ENCODE measurements around the gene FAM114A1.

The FAM114A1 gene

GRCh38 chr4:38834570-38834969 is 33.0 kb upstream of the FAM114A1 start:
- H3K9me3 ChIP-seq (ENCODE audit: control insufficient read depth, low read depth, low read length), result peaks cover 3% of the 10 kb centered on the region
- no peaks in the 10 kb centered on the region for H3K27me3 ChIP-seq (ENCODE audit: control insufficient read depth, insufficient read depth, low read length)
- no peak overlapping the region for H3K4me3 ChIP-seq (ENCODE audit: low read length)
- H3K9ac ChIP-seq (ENCODE audit: low read length), result no peak overlapping the region
- no peaks in the 10 kb centered on the region for H3K36me3 ChIP-seq (ENCODE audit: control insufficient read depth, low read depth, low read length)
- H3K4me1 ChIP-seq (ENCODE audit: control insufficient read depth, low read depth, low read length), result no peaks in the 10 kb centered on the region
- H3K27ac ChIP-seq (ENCODE audit: low read length), result no peak overlapping the region

DNA sequence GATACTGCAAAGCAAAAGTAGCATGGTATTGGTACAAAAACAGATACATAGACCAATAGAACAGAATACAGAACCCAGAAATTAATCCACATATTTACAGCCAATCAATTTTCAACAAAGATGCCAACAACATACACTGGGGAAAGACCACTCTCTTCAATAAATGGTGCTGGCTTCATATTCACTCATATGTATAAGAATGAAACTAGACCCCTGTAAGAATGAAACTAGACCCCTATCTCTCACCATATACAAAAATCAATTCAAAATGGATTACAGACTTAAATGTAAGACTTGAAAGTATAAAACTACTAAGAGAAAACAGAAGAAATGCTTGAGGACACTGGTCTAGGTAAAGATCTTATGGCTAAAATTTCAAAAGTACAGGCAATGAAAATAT is 30.3 kb upstream of the FAM114A1 start:
- no peak overlapping the region for H3K27ac ChIP-seq (ENCODE audit: low read length)
- no peak overlapping the region for H3K9ac ChIP-seq (ENCODE audit: low read length)
- peaks cover 3% of the 10 kb centered on the region for H3K9me3 ChIP-seq (ENCODE audit: control insufficient read depth, low read depth, low read length)
- no peaks in the 10 kb centered on the region for H3K4me1 ChIP-seq (ENCODE audit: control insufficient read depth, low read depth, low read length)
- no peak overlapping the region for H3K4me3 ChIP-seq (ENCODE audit: low read length)
- no peaks in the 10 kb centered on the region for H3K27me3 ChIP-seq (ENCODE audit: control insufficient read depth, insufficient read depth, low read length)
- H3K36me3 ChIP-seq (ENCODE audit: control insufficient read depth, low read depth, low read length), result no peaks in the 10 kb centered on the region

- H3K4me1 ChIP-seq (ENCODE audit: control insufficient read depth, low read depth, low read length), result no peaks in the 10 kb centered on the region
- no peak overlapping the region for H3K27ac ChIP-seq (ENCODE audit: low read length)
- no peaks in the 10 kb centered on the region for H3K27me3 ChIP-seq (ENCODE audit: control insufficient read depth, insufficient read depth, low read length)
- peaks cover 3% of the 10 kb centered on the region for H3K9me3 ChIP-seq (ENCODE audit: control insufficient read depth, low read depth, low read length)
- H3K4me3 ChIP-seq (ENCODE audit: low read length), result no peak overlapping the region
- H3K9ac ChIP-seq (ENCODE audit: low read length), result no peak overlapping the region
- no peaks in the 10 kb centered on the region for H3K36me3 ChIP-seq (ENCODE audit: control insufficient read depth, low read depth, low read length)
Observed at GRCh38 chr4:38837849-38838248, 29.8 kb upstream of the FAM114A1 start.

- peaks cover 2% of the 10 kb centered on the region for H3K9me3 ChIP-seq (ENCODE audit: control insufficient read depth, low read depth, low read length)
- no peak overlapping the region for H3K27ac ChIP-seq (ENCODE audit: low read length)
- H3K9ac ChIP-seq (ENCODE audit: low read length), result no peak overlapping the region
- no peaks in the 10 kb centered on the region for H3K27me3 ChIP-seq (ENCODE audit: control insufficient read depth, insufficient read depth, low read length)
- H3K36me3 ChIP-seq (ENCODE audit: control insufficient read depth, low read depth, low read length), result no peaks in the 10 kb centered on the region
- no peaks in the 10 kb centered on the region for H3K4me1 ChIP-seq (ENCODE audit: control insufficient read depth, low read depth, low read length)
- no peak overlapping the region for H3K4me3 ChIP-seq (ENCODE audit: low read length)
Observed at GRCh38 chr4:38842994-38843393, 24.6 kb upstream of the FAM114A1 start.

DNA sequence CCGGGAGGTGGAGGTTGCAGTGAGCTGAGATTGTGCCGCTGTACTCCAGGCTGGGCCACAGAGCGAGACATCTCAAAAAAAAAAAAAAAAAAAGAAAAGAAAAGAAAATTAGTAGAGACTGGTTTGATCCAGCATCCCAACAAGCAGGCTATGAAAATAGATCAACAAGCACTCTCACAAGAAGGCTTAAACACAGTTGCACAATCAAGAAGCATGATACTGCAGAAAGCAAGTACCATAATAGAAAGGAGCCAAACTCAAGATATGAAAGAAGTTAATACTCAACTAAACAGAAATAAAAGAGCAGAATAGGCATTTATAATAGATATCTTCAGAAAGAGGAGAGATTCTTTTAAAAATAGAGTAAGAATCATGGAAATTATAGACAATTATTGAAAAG is 21.6 kb upstream of the FAM114A1 start:
- H3K4me1 ChIP-seq (ENCODE audit: control insufficient read depth, low read depth, low read length), result no peaks in the 10 kb centered on the region
- no peak overlapping the region for H3K9ac ChIP-seq (ENCODE audit: low read length)
- H3K36me3 ChIP-seq (ENCODE audit: control insufficient read depth, low read depth, low read length), result no peaks in the 10 kb centered on the region
- H3K9me3 ChIP-seq (ENCODE audit: control insufficient read depth, low read depth, low read length), result peaks cover 2% of the 10 kb centered on the region
- H3K27ac ChIP-seq (ENCODE audit: low read length), result no peak overlapping the region
- H3K4me3 ChIP-seq (ENCODE audit: low read length), result no peak overlapping the region
- no peaks in the 10 kb centered on the region for H3K27me3 ChIP-seq (ENCODE audit: control insufficient read depth, insufficient read depth, low read length)

- Histone ChIP-seq H3K36me3 (ENCODE audit: control insufficient read depth, low read depth, low read length) (no peaks in the 10 kb centered on the region), H3K27me3 (ENCODE audit: control insufficient read depth, insufficient read depth, low read length) (no peaks in the 10 kb centered on the region), H3K4me1 (ENCODE audit: control insufficient read depth, low read depth, low read length) (peaks cover 11% of the 10 kb centered on the region), H3K4me3 (ENCODE audit: low read length) (no peak overlapping the region), H3K9ac (ENCODE audit: low read length) (no peak overlapping the region), H3K27ac (ENCODE audit: low read length) (no peak overlapping the region), H3K9me3 (ENCODE audit: control insufficient read depth, low read depth, low read length) (no peaks in the 10 kb centered on the region)
Observed at GRCh38 chr4:38855466-38855865, 12.1 kb upstream of the FAM114A1 start.

DNA sequence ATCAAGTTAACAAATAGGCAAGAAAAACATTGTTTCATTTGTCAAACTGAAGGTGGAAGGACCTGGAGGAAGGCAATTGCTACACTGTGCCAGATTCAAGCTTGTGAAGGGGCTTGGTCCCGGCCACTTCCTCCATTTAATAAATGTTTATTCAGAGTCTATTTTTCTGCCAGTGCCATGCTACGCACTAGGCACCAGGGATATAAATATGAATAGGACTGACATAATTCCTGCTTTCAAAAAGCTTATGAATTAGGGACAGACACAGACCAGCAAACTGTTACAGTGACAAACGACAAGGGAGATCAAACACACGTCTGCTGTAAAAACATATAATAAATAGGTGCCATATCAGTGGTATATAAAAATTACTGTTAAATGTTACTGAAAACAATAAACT is 11.6 kb upstream of the FAM114A1 start:
- H3K27me3 ChIP-seq (ENCODE audit: control insufficient read depth, insufficient read depth, low read length), result no peaks in the 10 kb centered on the region
- H3K9ac ChIP-seq (ENCODE audit: low read length), result no peak overlapping the region
- H3K4me1 ChIP-seq (ENCODE audit: control insufficient read depth, low read depth, low read length), result peaks cover 11% of the 10 kb centered on the region
- H3K9me3 ChIP-seq (ENCODE audit: control insufficient read depth, low read depth, low read length), result no peaks in the 10 kb centered on the region
- H3K36me3 ChIP-seq (ENCODE audit: control insufficient read depth, low read depth, low read length), result no peaks in the 10 kb centered on the region
- H3K4me3 ChIP-seq (ENCODE audit: low read length), result no peak overlapping the region
- H3K27ac ChIP-seq (ENCODE audit: low read length), result no peak overlapping the region

- Histone ChIP-seq H3K4me1 (ENCODE audit: control insufficient read depth, low read depth, low read length) (peaks cover 11% of the 10 kb centered on the region), H3K27ac (ENCODE audit: low read length) (peak within 1 kb of the TSS; percentile 59), H3K9me3 (ENCODE audit: control insufficient read depth, low read depth, low read length) (no peaks in the 10 kb centered on the region), H3K4me3 (ENCODE audit: low read length) (no peak within 1 kb of the TSS), H3K27me3 (ENCODE audit: control insufficient read depth, insufficient read depth, low read length) (no peaks in the 10 kb centered on the region), H3K36me3 (ENCODE audit: control insufficient read depth, low read depth, low read length) (no peaks in the 10 kb centered on the region), H3K9ac (ENCODE audit: low read length) (peak within 1 kb of the TSS; percentile 36)
Observed at GRCh38 chr4:38856524-38857337, 10.9 kb upstream of the FAM114A1 start, which contains the start of gene TLR6. Gene TLR6 (minus strand): TSS chr4:38856817. CDS start chr4:38829473, 27,344 bp downstream.

DNA sequence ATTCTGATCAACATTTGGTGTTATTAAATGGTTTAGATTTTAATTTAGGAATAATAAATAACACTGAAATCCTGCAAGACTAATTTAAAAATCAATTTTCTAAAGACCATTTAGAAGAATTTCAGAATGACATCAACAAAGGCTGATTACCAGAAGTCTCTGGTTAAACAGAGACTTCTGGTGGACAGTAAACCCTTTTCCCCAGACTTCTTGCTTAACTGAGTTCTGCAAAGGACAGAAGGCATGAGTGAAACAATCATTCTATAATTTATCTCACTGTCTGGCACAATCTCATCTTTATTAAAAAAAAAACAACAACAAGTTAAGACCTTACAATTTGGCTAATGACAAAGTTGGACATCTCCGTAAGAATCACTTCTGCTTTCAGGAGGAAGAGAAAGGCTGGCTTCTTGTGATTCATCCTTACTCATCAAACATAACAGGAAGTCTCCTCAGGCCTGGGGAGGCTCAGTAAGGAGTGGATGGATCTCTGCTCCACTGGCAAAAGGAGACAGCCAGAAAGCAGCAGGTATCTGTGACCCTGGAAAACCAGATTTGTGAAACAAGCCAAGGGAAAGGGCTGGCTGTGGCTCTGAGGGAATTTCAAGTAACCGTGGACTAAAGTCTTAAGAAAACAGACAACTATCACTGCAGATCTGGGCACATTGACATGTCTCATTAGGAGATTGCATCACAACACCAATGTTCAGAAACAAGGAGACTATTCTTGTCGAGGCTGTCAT is 10.1 kb upstream of the FAM114A1 start:
- Histone ChIP-seq H3K36me3 (ENCODE audit: control insufficient read depth, low read depth, low read length) (no peaks in the 10 kb centered on the region), H3K27me3 (ENCODE audit: control insufficient read depth, insufficient read depth, low read length) (no peaks in the 10 kb centered on the region), H3K4me3 (ENCODE audit: low read length) (no peak overlapping the region), H3K9me3 (ENCODE audit: control insufficient read depth, low read depth, low read length) (no peaks in the 10 kb centered on the region), H3K9ac (ENCODE audit: low read length) (no peak overlapping the region), H3K27ac (ENCODE audit: low read length) (no peak overlapping the region), H3K4me1 (ENCODE audit: control insufficient read depth, low read depth, low read length) (peaks cover 11% of the 10 kb centered on the region)

GRCh38 chr4:38858097-38858420 is 9.5 kb upstream of the FAM114A1 start:
- peaks cover 11% of the 10 kb centered on the region for H3K4me1 ChIP-seq (ENCODE audit: control insufficient read depth, low read depth, low read length)
- no peak overlapping the region for H3K9ac ChIP-seq (ENCODE audit: low read length)
- no peak overlapping the region for H3K4me3 ChIP-seq (ENCODE audit: low read length)
- H3K9me3 ChIP-seq (ENCODE audit: control insufficient read depth, low read depth, low read length), result no peaks in the 10 kb centered on the region
- H3K27ac ChIP-seq (ENCODE audit: low read length), result no peak overlapping the region
- H3K36me3 ChIP-seq (ENCODE audit: control insufficient read depth, low read depth, low read length), result no peaks in the 10 kb centered on the region
- H3K27me3 ChIP-seq (ENCODE audit: control insufficient read depth, insufficient read depth, low read length), result no peaks in the 10 kb centered on the region

DNA sequence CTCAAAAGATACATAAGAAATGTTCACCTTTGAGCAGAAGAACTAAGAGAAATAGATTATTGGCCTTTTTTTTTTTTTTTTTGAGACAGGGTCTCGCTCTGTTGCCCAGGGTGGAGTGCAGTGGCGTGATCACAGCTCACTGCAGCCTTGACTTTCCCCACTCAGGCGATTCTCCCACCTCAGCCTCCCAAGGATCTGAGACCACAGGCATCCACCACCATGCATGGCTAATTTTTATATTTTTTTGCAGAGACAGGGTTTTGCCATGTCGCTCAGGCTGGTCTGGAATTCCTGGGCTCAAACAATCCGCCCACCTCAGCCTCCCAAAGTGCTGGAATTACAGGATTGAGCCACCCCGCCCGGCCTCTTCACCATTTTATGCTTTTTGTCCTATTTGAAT is 8.1 kb upstream of the FAM114A1 start:
- Histone ChIP-seq H3K27me3 (ENCODE audit: control insufficient read depth, insufficient read depth, low read length) (no peaks in the 10 kb centered on the region), H3K9ac (ENCODE audit: low read length) (no peak overlapping the region), H3K4me3 (ENCODE audit: low read length) (no peak overlapping the region), H3K4me1 (ENCODE audit: control insufficient read depth, low read depth, low read length) (peaks cover 11% of the 10 kb centered on the region), H3K36me3 (ENCODE audit: control insufficient read depth, low read depth, low read length) (no peaks in the 10 kb centered on the region), H3K27ac (ENCODE audit: low read length) (no peak overlapping the region), H3K9me3 (ENCODE audit: control insufficient read depth, low read depth, low read length) (no peaks in the 10 kb centered on the region)
